K562 (cell line): ENCODE measurements around the gene ARHGAP29.

Experiments used
- ADNP ChIP-seq: fragments of 200-800 bp; sonication (Bioruptor generic); IDR thresholded peaks from 2 replicates; pipeline ENCODE4 v1.6.1; 2016; ENCODE audit warnings: missing genetic modification characterization, missing compliant biosample characterization
- ARNT ChIP-seq, 2 experiments: fragments of 450-650 bp; IDR thresholded peaks; 2 replicates each; pipeline ENCODE4 v1.6.1; 2016; ENCODE audit warnings: mild to moderate bottlenecking in 1 of 2
- CTCF ChIP-seq, 3 experiments: IDR thresholded peaks in 2 of 3; conservative IDR thresholded peaks in 1 of 3; 2 replicates each; pipeline ENCODE4 v1.5.1; 2011 to 2012; ENCODE audit warnings: low read length in 3 of 3, mild to moderate bottlenecking in 3 of 3, control low read depth in 2 of 3, improper control_type of control experiment in 1 of 3, inconsistent platforms in 1 of 3, low read depth in 1 of 3, mixed read lengths in 1 of 3, moderate library complexity in 1 of 3; ENCODE audit not compliant: insufficient read depth in 2 of 3
- GABPB1 ChIP-seq: sonication (generic); formaldehyde crosslinking; IDR thresholded peaks from 2 replicates; pipeline ENCODE4 v1.8.0; 2022; ENCODE audit warnings: mild to moderate bottlenecking, missing genetic modification reagents
- ILF3 ChIP-seq: fragments of 450-650 bp; IDR thresholded peaks from 2 replicates; pipeline ENCODE4 v1.6.1; 2018; ENCODE audit warnings: antibody characterized with exemption, mild to moderate bottlenecking, moderate library complexity, borderline replicate concordance
- KLF10 ChIP-seq: fragments of 250-450 bp; sonication (Bioruptor Pico); IDR thresholded peaks from 2 replicates; pipeline ENCODE4 v1.6.1; 2021; ENCODE audit warnings: matching md5 sums
- TEAD2 ChIP-seq: fragments of 450-650 bp; IDR thresholded peaks from 2 replicates; pipeline ENCODE4 v1.6.1; 2016; ENCODE audit warnings: missing genetic modification characterization, control low read depth, missing compliant biosample characterization

GRCh38 chr1:94165843-94166242, 71.5 kb downstream of the ARHGAP29 start:
- TF ChIP-seq GABPB1 (CRISPR knock-in tag) (no peak), ADNP (tag) (no peak), ILF3 (no peak), TEAD2 (tag) (no peak), CTCF (IDR thresholded peaks at IDR 0.05 in 2 of 3, conservative IDR thresholded peaks at IDR 0.05 in 1 of 3; ENCODE audit: insufficient read depth in 2 of 3, low read depth in 1 of 3, low read length in 3 of 3) (no peak), KLF10 (no peak), ARNT (IDR thresholded peaks at IDR 0.05) (no peak)
